Measurements from ENCODE around the gene CRY2.

- TF ChIP-seq CTCF (IDR thresholded peaks at IDR 0.05 in 4 of 5, conservative IDR thresholded peaks at IDR 0.05 in 1 of 5): no peak
- TF ChIP-seq POLR2A (IDR thresholded peaks at IDR 0.05): no peak
These were observed 38.1 kb downstream of the CRY2 start, which contains the start of gene MAPK8IP1 for GRCh38 chr11:45885274-45885920.

Data from gastrocnemius medialis (tissue), 4 donors.